ENCODE measurements around the gene ADIPOR1. TPM values are rescaled to one million over a fixed set of nuclear protein-coding genes. Genes with fewer than 3 reads are reported as not detected.

The ADIPOR1 gene
- total and polyA plus RNA-seq, 2 experiments from 2014 or later = 83.2 to 110 TPM

- H3F3A ChIP-seq (ENCODE audit: insufficient read depth) = peaks cover 19% of the 10 kb centered on the region
- H3K4me2 ChIP-seq (ENCODE audit: unreplicated experiment) = no peak overlapping the region
- no peaks in the 10 kb centered on the region for H3K9me3 ChIP-seq (ENCODE audit: low read depth)
- H3K9ac ChIP-seq = no peak overlapping the region
- no peaks in the 10 kb centered on the region for H4K20me1 ChIP-seq (ENCODE audit: insufficient read depth)
- in situ Hi-C loops (cut with MboI) = no loop called here
- no peaks in the 10 kb centered on the region for H3K9me2 ChIP-seq (ENCODE audit: insufficient read depth)
- no peaks in the 10 kb centered on the region for H3K27me3 ChIP-seq (replicated peaks; ENCODE audit: insufficient read depth)
- H2AFZ ChIP-seq = no peak overlapping the region
- no peak overlapping the region for H3K27ac ChIP-seq
- WGBS, 2 experiments (ENCODE audit: low coverage in 1 of 2, low lambda C conversion rate in 2 of 2, missing lambda C conversion rate in 2 of 2) = 78 to 80% methylated on average over 5 of the region's 5 CpGs
- TF ChIP-seq EZH2 (IDR thresholded peaks at IDR 0.05; ENCODE audit: insufficient read depth, poor library complexity, severe bottlenecking) (no peak), EZH2phosphoT487 (IDR thresholded peaks at IDR 0.05; ENCODE audit: insufficient read depth, low read depth) (no peak)
- peaks cover 18% of the 10 kb centered on the region for H3K4me1 ChIP-seq (ENCODE audit: insufficient read depth)
- no peak for DNase-seq
- no peaks in the 10 kb centered on the region for H3K36me3 ChIP-seq (ENCODE audit: low read depth)
- H3K4me3 ChIP-seq = no peak overlapping the region
- H3K79me2 ChIP-seq (ENCODE audit: insufficient read depth) = peaks cover 17% of the 10 kb centered on the region
These were observed 3.2 kb upstream of the ADIPOR1 start for GRCh38 chr1:202961220-202961880.

GRCh38 chr1:202959276-202959620 lies 1.1 kb upstream of the ADIPOR1 start:
- Histone ChIP-seq H3F3A (ENCODE audit: insufficient read depth) (peaks cover 20% of the 10 kb centered on the region), H3K27me3 (replicated peaks; ENCODE audit: insufficient read depth) (no peaks in the 10 kb centered on the region), H3K79me2 (ENCODE audit: insufficient read depth) (peaks cover 38% of the 10 kb centered on the region), H3K36me3 (ENCODE audit: low read depth) (no peaks in the 10 kb centered on the region), H3K9me3 (ENCODE audit: low read depth) (no peaks in the 10 kb centered on the region), H3K4me1 (ENCODE audit: insufficient read depth) (peaks cover 21% of the 10 kb centered on the region), H3K4me3 (no peak overlapping the region), H3K4me2 (ENCODE audit: unreplicated experiment) (no peak overlapping the region), H3K27ac (no peak overlapping the region), H3K9me2 (ENCODE audit: insufficient read depth) (no peaks in the 10 kb centered on the region), H4K20me1 (ENCODE audit: insufficient read depth) (no peaks in the 10 kb centered on the region), H2AFZ (no peak overlapping the region), H3K9ac (no peak overlapping the region)
- 6 to 8% methylated on average over 1 of the region's 1 CpG for WGBS, 2 experiments (ENCODE audit: low coverage in 1 of 2, low lambda C conversion rate in 2 of 2, missing lambda C conversion rate in 2 of 2)
- DNase-seq = peak; percentile 71
- TF ChIP-seq EZH2 (IDR thresholded peaks at IDR 0.05; ENCODE audit: insufficient read depth, poor library complexity, severe bottlenecking) (no peak), EZH2phosphoT487 (IDR thresholded peaks at IDR 0.05; ENCODE audit: insufficient read depth, low read depth) (no peak)
- in situ Hi-C loops (cut with MboI) = no loop called here

GRCh38 chr1:202958544-202959275 lies 598 bp upstream of the ADIPOR1 start:
- WGBS, 2 experiments (ENCODE audit: low coverage in 1 of 2, low lambda C conversion rate in 2 of 2, missing lambda C conversion rate in 2 of 2) = 7 to 9% methylated on average over 10 of the region's 10 CpGs
- peaks cover 21% of the 10 kb centered on the region for H3K4me1 ChIP-seq (ENCODE audit: insufficient read depth)
- no peaks in the 10 kb centered on the region for H3K36me3 ChIP-seq (ENCODE audit: low read depth)
- H2AFZ ChIP-seq = peak overlapping the region; percentile 95
- DNase-seq = no peak
- H3K4me3 ChIP-seq = peak overlapping the region; percentile 92
- no peaks in the 10 kb centered on the region for H3K9me2 ChIP-seq (ENCODE audit: insufficient read depth)
- H3K79me2 ChIP-seq (ENCODE audit: insufficient read depth) = peaks cover 43% of the 10 kb centered on the region
- TF ChIP-seq EZH2phosphoT487 (IDR thresholded peaks at IDR 0.05; ENCODE audit: insufficient read depth, low read depth) = no peak
- no peak for TF ChIP-seq EZH2 (IDR thresholded peaks at IDR 0.05; ENCODE audit: insufficient read depth, poor library complexity, severe bottlenecking)
- H3K27ac ChIP-seq = no peak overlapping the region
- in situ Hi-C loops (cut with MboI) = no loop called here
- H3K9ac ChIP-seq = peak overlapping the region; percentile 97
- H3K4me2 ChIP-seq (ENCODE audit: unreplicated experiment) = peak overlapping the region; percentile 93
- peaks cover 26% of the 10 kb centered on the region for H3F3A ChIP-seq (ENCODE audit: insufficient read depth)
- no peaks in the 10 kb centered on the region for H3K9me3 ChIP-seq (ENCODE audit: low read depth)
- no peaks in the 10 kb centered on the region for H4K20me1 ChIP-seq (ENCODE audit: insufficient read depth)
- H3K27me3 ChIP-seq (replicated peaks; ENCODE audit: insufficient read depth) = no peaks in the 10 kb centered on the region

GRCh38 chr1:202956969-202957368 lies 1.1 kb downstream of the ADIPOR1 start:
- in situ Hi-C loops (cut with MboI) = no loop called here
- peak overlapping the region; percentile 93 for H3K4me2 ChIP-seq (ENCODE audit: unreplicated experiment)
- no peak overlapping the region for H2AFZ ChIP-seq
- H3K27me3 ChIP-seq (replicated peaks; ENCODE audit: insufficient read depth) = no peaks in the 10 kb centered on the region
- no peaks in the 10 kb centered on the region for H3K9me2 ChIP-seq (ENCODE audit: insufficient read depth)
- no peak overlapping the region for H3K27ac ChIP-seq
- peaks cover 61% of the 10 kb centered on the region for H3K79me2 ChIP-seq (ENCODE audit: insufficient read depth)
- H3K9me3 ChIP-seq (ENCODE audit: low read depth) = no peaks in the 10 kb centered on the region
- H3K36me3 ChIP-seq (ENCODE audit: low read depth) = no peaks in the 10 kb centered on the region
- no peak for TF ChIP-seq EZH2phosphoT487 (IDR thresholded peaks at IDR 0.05; ENCODE audit: insufficient read depth, low read depth)
- H3F3A ChIP-seq (ENCODE audit: insufficient read depth) = peaks cover 41% of the 10 kb centered on the region
- DNase-seq = no peak
- 59 to 61% methylated on average over 6 of the region's 6 CpGs for WGBS, 2 experiments (ENCODE audit: low coverage in 1 of 2, low lambda C conversion rate in 2 of 2, missing lambda C conversion rate in 2 of 2)
- H3K9ac ChIP-seq = peak overlapping the region; percentile 97
- H3K4me3 ChIP-seq = peak overlapping the region; percentile 92
- H4K20me1 ChIP-seq (ENCODE audit: insufficient read depth) = peaks cover 8% of the 10 kb centered on the region
- H3K4me1 ChIP-seq (ENCODE audit: insufficient read depth) = peaks cover 38% of the 10 kb centered on the region

Measured in GM23248 (cell line).